H9 (cell line): Measurements from ENCODE around the gene SP4. TPM values are rescaled to one million over a fixed set of nuclear protein-coding genes. Genes with fewer than 3 reads are reported as not detected.

Experiments
- DNase-seq: peaks from one replicate; pipeline ENCODE4 v3.0.0-alpha.2; 2017
- H2AFZ ChIP-seq: one replicate; pipeline ENCODE4 v1.6.1; 2013; ENCODE audit warnings: mild to moderate bottlenecking, low read length, control low read depth, moderate library complexity
- H2AK5ac ChIP-seq: 2 replicates; pipeline ENCODE4 v1.6.1; 2013; ENCODE audit warnings: low read length, control low read depth, mixed read lengths; ENCODE audit not compliant: insufficient read length
- H2BK120ac ChIP-seq: one replicate; pipeline ENCODE4 v1.6.1; 2013; ENCODE audit warnings: low read depth, mild to moderate bottlenecking, low read length, control low read depth, inconsistent platforms; ENCODE audit not compliant: poor library complexity, severe bottlenecking
- H2BK12ac ChIP-seq: 2 replicates; pipeline ENCODE4 v1.6.1; 2013; ENCODE audit warnings: low read length, control low read depth, mixed read lengths, low read depth; ENCODE audit not compliant: insufficient read length
- H2BK15ac ChIP-seq: 2 replicates; pipeline ENCODE4 v1.6.1; 2013; ENCODE audit warnings: low read depth, low read length, control low read depth
- H2BK20ac ChIP-seq: one replicate; pipeline ENCODE4 v1.6.1; 2013; ENCODE audit warnings: low read depth, mild to moderate bottlenecking, low read length, control low read depth, inconsistent platforms; ENCODE audit not compliant: poor library complexity, severe bottlenecking
- H2BK5ac ChIP-seq: 2 replicates; pipeline ENCODE4 v1.6.1; 2013; ENCODE audit warnings: low read length, control low read depth, mixed read lengths; ENCODE audit not compliant: insufficient read length
- H3K14ac ChIP-seq: 2 replicates; pipeline ENCODE4 v1.6.1; 2013; ENCODE audit warnings: low read length, control low read depth; ENCODE audit not compliant: insufficient read depth
- H3K18ac ChIP-seq: 2 replicates; pipeline ENCODE4 v1.6.1; 2013; ENCODE audit warnings: low read depth, mild to moderate bottlenecking, mixed read lengths, low read length, control low read depth; ENCODE audit not compliant: insufficient read length
- H3K23ac ChIP-seq: 2 replicates; pipeline ENCODE4 v1.6.1; 2013; ENCODE audit warnings: low read length, control low read depth, mixed read lengths, low read depth; ENCODE audit not compliant: insufficient read length
- H3K23me2 ChIP-seq: 2 replicates; pipeline ENCODE4 v1.6.1; 2013; ENCODE audit warnings: low read depth, mild to moderate bottlenecking, mixed read lengths, low read length, control low read depth; ENCODE audit not compliant: insufficient read length, poor library complexity, severe bottlenecking
- H3K27ac ChIP-seq: 2 replicates; pipeline ENCODE4 v1.5.1; 2013; ENCODE audit warnings: low read length, control low read depth, mixed read lengths, low read depth; ENCODE audit not compliant: insufficient read length
- H3K27me3 ChIP-seq: 2 replicates; pipeline ENCODE4 v1.6.1; 2013; ENCODE audit warnings: low read length, control low read depth, inconsistent platforms; ENCODE audit not compliant: insufficient read depth
- H3K4ac ChIP-seq: 2 replicates; pipeline ENCODE4 v1.6.1; 2013; ENCODE audit warnings: low read depth, mild to moderate bottlenecking, control low read depth, inconsistent platforms, low read length, moderate library complexity
- H3K4me1 ChIP-seq: 2 replicates; pipeline ENCODE4 v1.6.1; 2013; ENCODE audit warnings: low read length, control low read depth, inconsistent platforms; ENCODE audit not compliant: insufficient read depth
- H3K4me2 ChIP-seq: 2 replicates; pipeline ENCODE4 v1.6.1; 2013; ENCODE audit warnings: low read length, control low read depth, mixed read lengths; ENCODE audit not compliant: insufficient read length, insufficient read depth
- H3K56ac ChIP-seq: 2 replicates; pipeline ENCODE4 v1.6.1; 2013; ENCODE audit warnings: low read depth, mild to moderate bottlenecking, mixed read lengths, low read length, control low read depth; ENCODE audit not compliant: insufficient read length
- H3K79me1 ChIP-seq: 2 replicates; pipeline ENCODE4 v1.6.1; 2013; ENCODE audit warnings: low read depth, mild to moderate bottlenecking, moderate library complexity, low read length, control low read depth, inconsistent platforms; ENCODE audit not compliant: insufficient read depth, poor library complexity, severe bottlenecking
- H3K79me2 ChIP-seq: 2 replicates; pipeline ENCODE4 v1.6.1; 2013; ENCODE audit warnings: low read length, control low read depth, inconsistent platforms; ENCODE audit not compliant: insufficient read depth
- H3K9ac ChIP-seq: 2 replicates; pipeline ENCODE4 v1.6.1; 2013; ENCODE audit warnings: low read length, control low read depth, mixed read lengths; ENCODE audit not compliant: insufficient read length; ENCODE audit errors: extremely low read depth
- H3K9me3 ChIP-seq: one replicate; pipeline ENCODE4 v1.6.1; 2013; ENCODE audit warnings: low read depth, low read length, inconsistent platforms; ENCODE audit not compliant: control insufficient read depth
- H3T11ph ChIP-seq: one replicate; pipeline ENCODE4 v1.6.1; 2013; ENCODE audit warnings: mild to moderate bottlenecking, low read length, control low read depth, inconsistent platforms
- H4K20me1 ChIP-seq: one replicate; pipeline ENCODE4 v1.6.1; 2013; ENCODE audit not compliant: control insufficient read depth, insufficient read length, insufficient read depth
- H4K5ac ChIP-seq: 2 replicates; pipeline ENCODE4 v1.6.1; 2013; ENCODE audit warnings: low read depth, mild to moderate bottlenecking, mixed read lengths, low read length, control low read depth; ENCODE audit not compliant: insufficient read length
- H4K8ac ChIP-seq: replicated peaks from 2 replicates; pipeline ENCODE4 v1.6.1; 2013; ENCODE audit warnings: low read length, control low read depth, mixed read lengths, low read depth; ENCODE audit not compliant: insufficient read length
- H4K91ac ChIP-seq: 2 replicates; pipeline ENCODE4 v1.6.1; 2013; ENCODE audit warnings: low read depth, mild to moderate bottlenecking, moderate library complexity, mixed read lengths, low read length, control low read depth; ENCODE audit not compliant: insufficient read length
- H3K27ac Mint-ChIP-seq, 3 experiments: 2 replicates in 2 of 3; 3 replicates in 1 of 3; pipeline ENCODE4 v1.8.0; 2020 to 2021; ENCODE audit warnings: mixed read lengths in 3 of 3, mild to moderate bottlenecking in 1 of 3, moderate library complexity in 1 of 3
- H3K27me3 Mint-ChIP-seq: 2 replicates; pipeline ENCODE4 v1.8.0; 2021; ENCODE audit warnings: low read depth, mild to moderate bottlenecking, moderate library complexity, mixed read lengths
- H3K36me3 Mint-ChIP-seq, 3 experiments: 2 replicates in 2 of 3; 3 replicates in 1 of 3; pipeline ENCODE4 v1.8.0; 2020 to 2021; ENCODE audit warnings: low read depth in 3 of 3, mixed read lengths in 3 of 3; ENCODE audit not compliant: insufficient read depth in 1 of 3
- H3K4me1 Mint-ChIP-seq, 2 experiments: 2 replicates each; pipeline ENCODE4 v1.8.0; 2020; ENCODE audit warnings: mixed read lengths in 2 of 2
- H3K4me3 Mint-ChIP-seq, 2 experiments: 2 replicates in 1 of 2; 3 replicates in 1 of 2; pipeline ENCODE4 v1.8.0; 2020 to 2021; ENCODE audit warnings: mild to moderate bottlenecking in 2 of 2, mixed read lengths in 2 of 2, moderate library complexity in 1 of 2
- H3K9me3 Mint-ChIP-seq, 2 experiments: 2 replicates in 1 of 2; 3 replicates in 1 of 2; pipeline ENCODE4 v1.8.0; 2020; ENCODE audit warnings: mild to moderate bottlenecking in 2 of 2, mixed read lengths in 2 of 2, moderate library complexity in 1 of 2
- CTCF ChIP-seq: fragments of 200-600 bp; sonication (generic); conservative IDR thresholded peaks from 3 replicates; pipeline ENCODE4 v1.8.0; 2021; ENCODE audit warnings: antibody characterized with exemption, mild to moderate bottlenecking
- WGBS: extraction: QIAGEN DNeasy Blood & Tissue Kit; methylation state at CpG from one replicate; pipeline ENCODE4 v1.1.7; 2013; ENCODE audit warnings: missing lambda C conversion rate, low lambda C conversion rate, mixed read lengths; ENCODE audit not compliant: insufficient read length; ENCODE audit errors: extremely low coverage; 5-methylcytosine and 5-hydroxymethylcytosine counted together
- total RNA-seq: library from RNA; stranded (reverse); gene quantifications from 2 replicates; pipeline ENCODE4 v1.2.1, GENCODE V29; 2021

SP4 gene
- total RNA-seq, 1 experiment from 2014 or later, result 19.4 TPM

GRCh38 chr7:21383227-21384220 is 44.4 kb upstream of the SP4 start:
- no peak overlapping the region for H3K27ac Mint-ChIP-seq
- WGBS, result no CpG with 5 or more reads among the region's 2 CpGs

More at GRCh38 chr7:21383227-21384220, 44.4 kb upstream of the SP4 start:
- Histone ChIP-seq H4K5ac (no peak overlapping the region), H3K23ac (no peak overlapping the region), H2BK5ac (no peak overlapping the region), H3K27ac (no peak overlapping the region), H2BK20ac (no peak overlapping the region), H3K18ac (no peak overlapping the region), H3T11ph (no peak overlapping the region), H3K4me2 (no peak overlapping the region), H3K27me3 (no peaks in the 10 kb centered on the region), H3K23me2 (no peaks in the 10 kb centered on the region), H4K8ac (no peak overlapping the region), H4K20me1 (no peaks in the 10 kb centered on the region), H3K9me3 (no peaks in the 10 kb centered on the region), H3K14ac (no peak overlapping the region), H2BK12ac (no peak overlapping the region), H4K91ac (no peak overlapping the region), H3K56ac (no peak overlapping the region), H3K4ac (no peak overlapping the region), H2BK15ac (no peak overlapping the region), H2AK5ac (no peak overlapping the region), H3K9ac (no peak overlapping the region), H2BK120ac (no peak overlapping the region), H3K4me1 (peaks cover 2% of the 10 kb centered on the region; the same call in 1 of the 2 replicates), H3K79me1 (no peaks in the 10 kb centered on the region), H3K79me2 (no peaks in the 10 kb centered on the region), H2AFZ (no peak overlapping the region)
- no peaks in the 10 kb centered on the region for H3K36me3 Mint-ChIP-seq
- no peaks in the 10 kb centered on the region; the same call in 1 of the 2 replicates for H3K27me3 Mint-ChIP-seq
- TF ChIP-seq CTCF, result no peak
- no peak for DNase-seq
- peaks cover 6 to 7% of the 10 kb centered on the region in 2 experiments for H3K4me1 Mint-ChIP-seq
- H3K4me3 Mint-ChIP-seq, result no peak overlapping the region
- peaks cover 0 to under 1% of the 10 kb centered on the region in 2 experiments; a peak in 1 of 5 replicates for H3K9me3 Mint-ChIP-seq
